Measurements from ENCODE around the gene DHRS11.
A peak's percentile ranks its signal among the peaks of the same experiment; 100 is the strongest.

The DHRS11 gene

DNA sequence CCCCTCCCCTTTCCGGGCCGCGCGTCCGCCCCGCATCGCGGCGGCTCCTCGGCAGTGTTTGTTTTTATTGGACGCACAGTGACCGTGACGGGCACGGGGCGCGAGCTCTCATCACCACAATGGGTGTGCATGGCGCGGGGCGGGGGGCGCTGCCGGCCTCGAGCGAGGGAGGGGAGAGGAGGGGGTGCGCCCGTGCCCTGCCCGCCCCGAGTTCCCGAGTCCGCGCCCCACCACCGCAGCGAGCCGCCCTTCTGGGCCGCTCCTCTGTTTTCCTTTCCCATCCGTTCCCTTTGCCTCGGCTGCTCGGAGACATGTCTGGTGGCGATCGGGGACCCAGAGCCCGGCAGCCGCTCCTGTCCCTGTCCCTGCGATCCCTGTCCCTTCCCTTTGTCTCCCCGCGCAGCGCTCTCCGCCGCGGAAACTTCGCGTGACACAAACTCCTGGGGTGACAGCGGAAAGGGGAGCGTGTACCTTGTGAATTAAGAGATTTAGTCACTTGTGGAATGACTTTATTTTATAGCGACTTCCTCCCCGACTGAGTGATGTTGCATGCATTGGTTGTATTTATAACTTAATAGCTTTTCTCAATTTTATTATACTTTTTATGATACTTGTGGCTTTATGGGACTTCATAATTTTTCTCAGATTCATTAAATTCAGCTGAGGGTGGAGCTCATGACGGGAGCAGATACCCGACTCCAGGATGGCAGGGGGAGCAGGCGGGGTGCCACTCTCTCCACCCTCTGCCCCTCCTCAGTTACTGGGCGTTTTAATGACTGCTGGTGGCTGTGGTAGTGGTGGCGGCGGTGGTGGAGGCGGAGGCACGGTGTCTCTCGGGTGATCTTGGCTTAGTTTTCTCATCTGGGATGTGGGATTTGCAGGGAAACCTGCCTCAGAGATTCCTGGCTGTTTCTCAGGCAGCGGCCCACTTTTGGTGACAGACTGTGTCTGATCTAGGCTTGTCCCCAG is 50.5 kb downstream of the DHRS11 start:
- peak overlapping the region; percentile 49 for H3K4me3 ChIP-seq (ENCODE audit: insufficient read length, low read depth)
- TF ChIP-seq SUZ12 (IDR thresholded peaks at IDR 0.05; ENCODE audit: extremely low read depth, insufficient read depth, insufficient read length) (peak; percentile 37), ZNF274 (IDR thresholded peaks at IDR 0.05; ENCODE audit: low read depth, low read length) (no peak)
- H3K9me3 ChIP-seq (ENCODE audit: insufficient read depth, low read length) = no peaks in the 10 kb centered on the region
- no peak for DNase-seq (ENCODE audit: low read depth, low spot score)
- peaks cover 6% of the 10 kb centered on the region for H3K4me1 ChIP-seq (ENCODE audit: insufficient read depth, insufficient read length)
- peak overlapping the region; percentile 56 for H3K9ac ChIP-seq (ENCODE audit: insufficient read length, low read depth)
- no peaks in the 10 kb centered on the region for H3K36me3 ChIP-seq (ENCODE audit: insufficient read depth, insufficient read length, low read length)
- peaks cover 62% of the 10 kb centered on the region for H3K27me3 ChIP-seq (ENCODE audit: insufficient read depth, insufficient read length)

GRCh38 chr17:36643086-36643685 is 51.5 kb downstream of the DHRS11 start:
- peaks cover 8% of the 10 kb centered on the region for H3K4me1 ChIP-seq (ENCODE audit: insufficient read depth, insufficient read length)
- no peak for DNase-seq (ENCODE audit: low read depth, low spot score)
- H3K27me3 ChIP-seq (ENCODE audit: insufficient read depth, insufficient read length) = peaks cover 62% of the 10 kb centered on the region
- TF ChIP-seq YY1 (IDR thresholded peaks at IDR 0.05; ENCODE audit: insufficient read depth, insufficient read length) = no peak
- no peak for TF ChIP-seq SUZ12 (IDR thresholded peaks at IDR 0.05; ENCODE audit: extremely low read depth, insufficient read depth, insufficient read length)
- no peak for TF ChIP-seq ZNF274 (IDR thresholded peaks at IDR 0.05; ENCODE audit: low read depth, low read length)
- H3K36me3 ChIP-seq (ENCODE audit: insufficient read depth, insufficient read length, low read length) = no peaks in the 10 kb centered on the region
- no peaks in the 10 kb centered on the region for H3K9me3 ChIP-seq (ENCODE audit: insufficient read depth, low read length)
- no peak overlapping the region for H3K4me3 ChIP-seq (ENCODE audit: insufficient read length, low read depth)
- no peak overlapping the region for H3K9ac ChIP-seq (ENCODE audit: insufficient read length, low read depth)

GRCh38 chr17:36645422-36645821 is 53.7 kb downstream of the DHRS11 start:
- H3K4me1 ChIP-seq (ENCODE audit: insufficient read depth, insufficient read length) = peaks cover 16% of the 10 kb centered on the region
- H3K9me3 ChIP-seq (ENCODE audit: insufficient read depth, low read length) = no peaks in the 10 kb centered on the region
- no peak for DNase-seq (ENCODE audit: low read depth, low spot score)
- H3K27me3 ChIP-seq (ENCODE audit: insufficient read depth, insufficient read length) = peaks cover 47% of the 10 kb centered on the region
- no peaks in the 10 kb centered on the region for H3K36me3 ChIP-seq (ENCODE audit: insufficient read depth, insufficient read length, low read length)
- H3K9ac ChIP-seq (ENCODE audit: insufficient read length, low read depth) = no peak overlapping the region
- H3K4me3 ChIP-seq (ENCODE audit: insufficient read length, low read depth) = no peak overlapping the region
- TF ChIP-seq ZNF274 (IDR thresholded peaks at IDR 0.05; ENCODE audit: low read depth, low read length) = no peak
- TF ChIP-seq SUZ12 (IDR thresholded peaks at IDR 0.05; ENCODE audit: extremely low read depth, insufficient read depth, insufficient read length) = no peak
- TF ChIP-seq YY1 (IDR thresholded peaks at IDR 0.05; ENCODE audit: insufficient read depth, insufficient read length) = no peak

GRCh38 chr17:36647636-36648035 is 56.0 kb downstream of the DHRS11 start:
- TF ChIP-seq YY1 (IDR thresholded peaks at IDR 0.05; ENCODE audit: insufficient read depth, insufficient read length) = no peak
- no peak for TF ChIP-seq ZNF274 (IDR thresholded peaks at IDR 0.05; ENCODE audit: low read depth, low read length)
- TF ChIP-seq SUZ12 (IDR thresholded peaks at IDR 0.05; ENCODE audit: extremely low read depth, insufficient read depth, insufficient read length) = no peak
- Histone ChIP-seq H3K9ac (ENCODE audit: insufficient read length, low read depth) (no peak overlapping the region), H3K4me1 (ENCODE audit: insufficient read depth, insufficient read length) (peaks cover 15% of the 10 kb centered on the region), H3K9me3 (ENCODE audit: insufficient read depth, low read length) (no peaks in the 10 kb centered on the region), H3K4me3 (ENCODE audit: insufficient read length, low read depth) (no peak overlapping the region), H3K27me3 (ENCODE audit: insufficient read depth, insufficient read length) (peaks cover 25% of the 10 kb centered on the region), H3K36me3 (ENCODE audit: insufficient read depth, insufficient read length, low read length) (no peaks in the 10 kb centered on the region)
- no peak for DNase-seq (ENCODE audit: low read depth, low spot score)

DNA sequence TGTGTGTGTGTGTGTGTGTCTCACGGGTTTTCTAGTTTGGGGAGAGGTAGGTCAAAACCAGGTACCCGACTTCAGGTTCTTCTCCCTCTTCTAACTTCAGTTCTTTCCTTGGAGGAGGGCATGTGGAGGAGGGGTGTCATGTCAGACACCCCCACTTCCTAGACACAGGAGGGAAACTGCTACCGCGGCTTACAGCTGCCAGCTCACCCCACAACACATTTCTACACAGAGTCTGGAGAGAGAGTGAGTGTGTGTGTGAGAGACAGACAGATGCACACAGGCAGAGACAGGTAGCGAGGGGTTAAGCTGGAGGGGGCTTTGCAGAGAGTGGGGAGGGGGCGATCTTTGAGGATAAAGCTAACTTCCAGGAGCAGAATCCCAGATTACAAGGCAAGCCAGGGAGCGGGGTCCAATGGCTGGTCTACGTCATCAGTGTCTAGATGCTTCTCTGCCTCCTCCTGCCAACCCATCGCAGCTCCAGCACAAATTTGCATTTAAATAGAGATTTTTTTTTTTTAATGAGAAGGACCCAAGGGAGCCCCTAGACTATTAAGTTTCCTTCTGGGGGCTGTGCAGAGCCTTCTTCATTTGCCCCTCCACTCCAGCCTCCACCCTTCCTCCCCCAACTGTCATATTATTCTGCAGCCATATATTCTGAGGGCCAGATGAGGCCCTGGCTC is 58.6 kb downstream of the DHRS11 start:
- Histone ChIP-seq H3K4me3 (ENCODE audit: insufficient read length, low read depth) (no peak overlapping the region), H3K27me3 (ENCODE audit: insufficient read depth, insufficient read length) (peaks cover 13% of the 10 kb centered on the region), H3K36me3 (ENCODE audit: insufficient read depth, insufficient read length, low read length) (no peaks in the 10 kb centered on the region), H3K9me3 (ENCODE audit: insufficient read depth, low read length) (no peaks in the 10 kb centered on the region), H3K9ac (ENCODE audit: insufficient read length, low read depth) (peak overlapping the region; percentile 4), H3K4me1 (ENCODE audit: insufficient read depth, insufficient read length) (peaks cover 12% of the 10 kb centered on the region)
- no peak for DNase-seq (ENCODE audit: low read depth, low spot score)
- TF ChIP-seq ZNF274 (IDR thresholded peaks at IDR 0.05; ENCODE audit: low read depth, low read length) (no peak), YY1 (IDR thresholded peaks at IDR 0.05; ENCODE audit: insufficient read depth, insufficient read length) (no peak), SUZ12 (IDR thresholded peaks at IDR 0.05; ENCODE audit: extremely low read depth, insufficient read depth, insufficient read length) (no peak)
